ENCODE measurements around the gene OR7D2.
"Not testable (repeated sequence)": the region's sequence is repeated elsewhere in the genome, so short reads cannot be mapped to it uniquely, and the experiment has no call there.

OR7D2 gene

DNA sequence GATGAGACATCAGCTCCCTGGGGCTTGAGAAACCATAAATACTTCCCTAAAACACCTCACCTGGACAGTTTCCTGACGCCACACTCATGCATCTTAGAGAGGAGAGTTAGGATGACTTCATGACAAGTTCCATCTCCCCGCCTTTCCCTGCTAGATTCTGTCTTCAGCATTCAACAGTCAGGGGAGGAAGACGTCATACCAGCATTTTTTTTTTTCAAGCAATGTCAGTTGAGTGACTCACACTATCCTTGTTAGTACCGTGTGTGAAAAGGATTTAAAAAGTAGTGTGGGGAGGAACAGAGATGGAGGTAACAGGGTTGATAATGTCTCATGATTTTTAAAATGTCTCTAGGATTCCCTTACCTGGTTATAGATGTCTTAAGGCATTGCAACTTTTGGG, at the start of gene OR7D2:
Gene OR7D2 (plus strand): TSS at position 79 of the 400 bp plus-strand sequence. CDS start 6,803 bp downstream, outside the sequence.
- in situ Hi-C loops (cut with HindIII; ENCODE audit: low sequenced_read_pairs), result no loop called here

DNA sequence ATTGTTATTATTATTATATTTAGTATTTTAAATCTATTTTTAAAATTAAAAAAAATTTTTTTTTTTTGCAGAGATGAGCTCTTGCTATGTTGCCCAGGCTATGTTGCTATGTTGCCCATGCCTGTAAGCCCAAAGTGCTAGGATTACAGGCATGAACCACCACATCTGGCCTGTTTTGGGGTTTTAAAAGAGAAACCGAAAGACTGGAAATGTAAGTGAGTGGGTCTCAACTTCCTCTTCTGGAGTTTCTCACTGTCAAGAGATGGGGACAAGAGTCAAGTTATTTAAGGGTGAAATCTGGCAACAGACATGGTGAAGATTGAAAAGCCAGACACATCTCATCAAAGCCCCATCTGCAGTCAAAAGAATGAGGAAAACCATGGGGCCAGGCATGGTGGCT, 47.8 kb upstream of the OR7D2 start:
- in situ Hi-C loops (cut with HindIII; ENCODE audit: low sequenced_read_pairs), result no loop called here

DNA sequence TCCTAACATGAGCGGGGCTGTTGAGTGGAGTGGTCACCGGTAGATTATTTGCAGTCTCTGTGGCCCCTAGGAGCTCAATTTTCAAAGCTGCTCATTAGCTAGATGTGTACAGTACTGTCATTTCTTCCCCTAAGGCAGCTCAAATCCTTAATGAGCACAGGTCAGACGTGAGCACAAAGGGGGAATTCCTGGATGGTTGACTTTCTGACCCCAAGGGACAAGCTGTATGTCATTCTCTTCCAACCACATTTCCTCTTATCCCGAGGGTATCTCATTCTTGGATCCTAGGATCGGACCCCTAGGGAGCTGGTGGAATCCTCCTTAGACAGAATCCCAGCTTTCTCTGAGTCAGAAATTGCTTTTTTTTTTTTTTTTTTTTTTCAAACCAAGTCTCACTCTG, 46.4 kb upstream of the OR7D2 start:
- in situ Hi-C loops (cut with HindIII; ENCODE audit: low sequenced_read_pairs), result no loop called here

DNA sequence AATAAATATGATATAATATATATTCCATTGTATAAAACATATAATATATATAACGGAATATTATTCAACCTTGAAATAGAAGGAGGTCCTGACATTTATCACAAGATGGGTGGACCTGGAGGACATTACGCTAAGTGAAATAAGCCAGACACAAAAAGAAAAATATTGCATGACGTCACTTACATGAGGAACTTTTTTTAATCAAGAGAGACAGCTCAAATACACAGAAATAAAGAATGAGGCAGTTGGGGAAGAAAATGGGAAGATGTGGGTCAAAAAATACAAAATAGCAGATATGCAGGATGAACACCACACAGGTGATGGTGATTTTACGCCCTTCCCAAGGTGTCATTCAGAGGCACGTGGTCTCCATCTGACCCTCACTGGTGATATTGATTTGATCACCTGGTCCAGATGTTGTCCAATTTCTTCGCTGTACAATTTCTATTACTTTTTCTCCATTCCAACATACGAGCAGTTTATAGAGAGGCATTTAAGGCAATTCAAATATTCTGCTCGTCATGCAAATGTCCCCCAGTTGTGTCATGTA, 39.1 kb upstream of the OR7D2 start:
- in situ Hi-C loops (cut with HindIII; ENCODE audit: low sequenced_read_pairs), result no loop called here

DNA sequence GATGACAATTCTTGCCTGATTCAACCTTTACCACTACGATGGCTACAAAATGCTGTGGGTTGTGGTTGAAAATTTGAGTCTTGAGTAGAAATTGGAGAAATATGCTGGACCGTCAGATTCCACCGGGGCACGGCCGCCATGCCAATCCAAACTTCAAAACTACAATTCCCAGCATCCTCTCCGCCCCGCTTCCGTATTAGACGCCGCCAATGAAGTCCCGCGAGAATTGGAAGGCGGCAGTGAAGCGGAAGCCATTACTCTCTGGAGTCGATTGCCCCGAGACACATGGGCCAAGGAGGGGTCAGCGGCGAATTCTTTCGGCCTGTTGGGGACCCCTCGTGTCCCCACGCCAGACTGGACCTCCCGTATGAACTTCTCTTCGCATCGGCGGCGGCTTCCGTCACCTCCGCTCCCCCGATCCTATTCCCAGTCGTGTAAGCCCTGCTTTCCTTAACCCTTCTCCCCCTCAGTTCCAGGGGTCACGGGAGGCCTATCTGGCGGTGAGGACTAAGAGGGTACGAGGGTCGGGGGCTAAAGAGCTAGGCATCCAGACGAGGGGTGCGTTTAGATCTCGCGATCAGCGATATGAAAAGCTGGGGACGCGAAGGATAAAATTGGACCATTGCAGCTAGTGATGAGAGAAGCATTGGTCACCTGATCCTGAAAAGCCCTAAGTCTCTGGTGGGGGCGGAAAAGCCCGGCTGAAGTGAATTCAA, 38.5 kb upstream of the OR7D2 start, which contains the start of gene ZNF317:
Gene ZNF317 (plus strand): TSS at position 239 of the 716 bp plus-strand sequence. CDS start 15,620 bp downstream, outside the sequence.
- in situ Hi-C loops (cut with HindIII; ENCODE audit: low sequenced_read_pairs), result no loop called here

DNA sequence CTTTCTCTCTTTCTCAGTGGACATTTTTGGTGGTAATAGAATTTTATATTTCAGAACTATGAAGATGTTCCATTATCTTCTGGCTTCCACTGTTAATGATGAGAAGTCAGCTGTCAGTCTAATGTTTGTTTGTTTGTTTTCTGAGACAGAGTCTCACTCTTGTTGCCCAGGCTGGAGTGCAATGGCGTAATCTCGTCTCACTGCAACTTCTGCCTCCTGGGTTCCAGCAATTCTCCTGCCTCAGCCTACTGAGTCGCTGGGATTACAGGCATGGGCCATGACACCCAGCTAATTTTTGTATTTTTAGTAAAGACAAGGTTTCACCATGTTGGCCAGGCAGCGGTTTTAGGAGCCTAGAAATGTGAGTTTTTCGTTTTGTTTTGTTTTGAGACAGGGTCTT, 33.9 kb upstream of the OR7D2 start:
- in situ Hi-C loops (cut with HindIII; ENCODE audit: low sequenced_read_pairs), result no loop called here

DNA sequence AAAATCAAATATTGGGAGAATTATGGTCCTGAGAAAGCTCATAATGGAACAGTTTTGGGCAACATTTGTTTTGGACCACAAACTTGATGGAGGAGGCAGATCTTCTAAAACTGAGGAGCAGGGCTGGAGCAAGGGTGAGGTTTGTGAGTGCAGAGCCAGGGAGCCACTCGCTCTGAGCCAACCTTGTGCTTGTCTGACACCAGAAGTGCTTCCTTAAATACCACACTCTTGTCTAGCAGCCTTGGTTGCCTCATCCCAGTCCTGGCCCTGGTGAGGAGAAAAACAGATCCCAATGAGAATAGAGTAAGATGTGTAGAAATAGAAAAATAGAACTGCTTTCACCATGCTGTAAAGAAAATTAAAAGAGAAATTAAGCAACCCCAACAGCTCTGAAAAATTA, 31.9 kb upstream of the OR7D2 start:
- in situ Hi-C loops (cut with HindIII; ENCODE audit: low sequenced_read_pairs), result no loop called here

DNA sequence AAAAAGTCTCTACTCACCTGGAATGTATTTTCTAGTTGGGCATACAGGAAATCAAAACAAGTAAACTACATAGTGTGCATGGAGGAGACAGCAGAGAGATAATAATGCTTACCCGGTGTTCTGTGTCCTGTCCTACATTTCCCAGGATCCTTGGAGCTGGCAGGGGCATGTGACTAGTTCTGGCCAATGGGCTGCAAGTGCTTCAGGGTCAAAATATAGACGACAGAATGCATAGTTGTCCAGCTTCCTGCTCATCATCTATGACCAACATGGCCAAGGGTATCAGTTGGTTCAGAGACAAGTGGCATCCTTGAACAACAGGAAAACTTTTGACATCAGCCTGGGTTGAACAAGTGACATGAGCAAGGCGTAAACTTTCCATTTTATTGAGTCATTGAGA, 30.1 kb upstream of the OR7D2 start:
- in situ Hi-C loops (cut with HindIII; ENCODE audit: low sequenced_read_pairs), result no loop called here

DNA sequence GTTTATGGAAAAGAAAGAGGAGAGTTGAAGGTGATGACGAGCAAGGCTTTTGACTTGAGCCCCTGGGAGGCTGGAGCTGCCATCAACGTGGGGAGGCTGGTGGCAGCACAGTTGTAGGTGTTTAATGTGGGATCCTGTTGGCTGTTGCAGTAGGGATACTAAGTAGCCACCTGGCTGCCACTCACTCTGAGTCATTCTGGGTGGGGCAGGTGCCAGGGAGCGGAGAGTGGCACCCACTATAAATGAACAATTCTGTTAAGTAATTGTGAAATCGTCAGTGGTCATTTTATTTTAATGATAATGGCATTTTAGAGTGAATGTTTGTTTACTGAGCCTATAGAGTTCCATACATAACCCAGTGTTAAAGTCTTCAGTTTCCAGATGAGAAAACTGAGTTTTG, 28.8 kb upstream of the OR7D2 start:
- in situ Hi-C loops (cut with HindIII; ENCODE audit: low sequenced_read_pairs), result no loop called here

DNA sequence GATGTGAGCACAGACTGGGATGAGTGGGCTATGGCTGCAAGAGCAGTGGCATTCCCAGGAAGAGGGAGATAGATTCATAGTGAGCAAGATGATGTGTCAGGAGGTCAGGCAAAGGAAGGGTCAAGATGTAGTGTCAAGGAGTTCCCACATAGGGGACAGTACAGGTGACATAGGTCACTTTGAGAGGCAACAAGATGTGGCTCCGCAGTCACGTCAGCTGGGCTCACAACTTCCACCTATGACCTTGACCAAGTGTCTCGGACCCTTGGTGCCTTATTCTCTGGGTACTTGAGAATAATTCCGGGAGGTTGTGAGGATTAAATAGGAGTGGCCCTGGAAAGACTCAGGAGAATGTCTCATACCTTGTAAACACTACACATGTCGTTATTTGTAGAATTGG, 28.1 kb upstream of the OR7D2 start:
- in situ Hi-C loops (cut with HindIII; ENCODE audit: low sequenced_read_pairs), result no loop called here

DNA sequence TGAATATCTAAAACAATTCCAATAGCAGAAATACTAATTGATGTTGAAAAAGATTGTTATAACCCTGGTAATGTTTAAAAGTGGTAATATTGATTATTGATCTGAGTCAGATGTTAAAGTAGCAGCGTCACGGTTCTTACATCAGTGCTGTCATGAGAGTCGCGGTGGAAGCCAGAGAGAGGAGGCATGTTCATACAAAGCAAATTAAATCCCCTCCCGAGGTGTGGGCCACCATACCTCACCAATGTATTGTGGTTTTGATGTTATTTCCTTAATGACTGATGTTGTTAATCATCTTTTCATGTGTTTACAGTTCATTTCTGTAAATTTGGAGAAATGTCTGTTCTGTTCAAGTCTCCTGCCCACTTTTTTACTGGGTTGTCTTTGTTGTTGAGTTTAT, 27.4 kb upstream of the OR7D2 start:
- in situ Hi-C loops (cut with HindIII; ENCODE audit: low sequenced_read_pairs), result no loop called here

DNA sequence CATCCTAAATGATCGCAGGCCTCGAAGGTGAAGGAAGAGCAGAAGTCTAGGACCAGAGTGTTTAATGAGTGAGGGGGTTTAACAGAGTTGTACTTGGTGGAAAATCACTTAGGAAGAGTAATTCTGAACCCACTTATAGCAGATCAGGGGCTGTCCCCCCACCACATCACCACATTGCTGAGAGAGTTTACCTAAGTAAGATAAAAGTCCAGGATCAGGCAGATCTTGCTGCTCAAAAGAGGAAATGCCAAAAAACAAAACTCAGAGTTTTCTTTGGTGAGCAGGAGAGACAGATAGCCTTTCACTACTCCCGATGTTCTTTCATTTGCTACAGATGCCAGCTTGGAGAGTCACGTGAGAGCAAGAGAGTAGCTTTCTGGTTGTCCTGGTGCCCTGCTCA, 23.2 kb upstream of the OR7D2 start:
- in situ Hi-C loops (cut with HindIII; ENCODE audit: low sequenced_read_pairs), result no loop called here

DNA sequence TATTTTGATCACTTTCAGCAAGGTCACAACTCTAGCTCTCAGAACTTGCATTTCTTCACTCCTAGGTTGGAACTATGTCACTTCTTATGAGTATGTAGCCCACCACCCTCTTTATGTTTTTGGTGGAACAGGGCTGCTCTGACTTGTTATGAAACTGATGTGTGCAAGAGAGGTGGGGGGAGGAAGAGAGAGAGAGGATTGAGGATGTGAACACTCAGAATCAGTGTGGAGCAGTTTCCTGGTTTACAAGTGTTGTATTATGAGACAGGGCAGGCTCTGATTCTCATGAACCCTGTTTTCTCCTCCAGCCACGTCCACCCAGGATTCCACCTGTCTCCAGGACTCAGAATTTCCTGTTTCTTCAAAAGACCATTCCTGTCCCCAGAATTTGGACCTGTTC, 22.5 kb upstream of the OR7D2 start:
- in situ Hi-C loops (cut with HindIII; ENCODE audit: low sequenced_read_pairs), result no loop called here

DNA sequence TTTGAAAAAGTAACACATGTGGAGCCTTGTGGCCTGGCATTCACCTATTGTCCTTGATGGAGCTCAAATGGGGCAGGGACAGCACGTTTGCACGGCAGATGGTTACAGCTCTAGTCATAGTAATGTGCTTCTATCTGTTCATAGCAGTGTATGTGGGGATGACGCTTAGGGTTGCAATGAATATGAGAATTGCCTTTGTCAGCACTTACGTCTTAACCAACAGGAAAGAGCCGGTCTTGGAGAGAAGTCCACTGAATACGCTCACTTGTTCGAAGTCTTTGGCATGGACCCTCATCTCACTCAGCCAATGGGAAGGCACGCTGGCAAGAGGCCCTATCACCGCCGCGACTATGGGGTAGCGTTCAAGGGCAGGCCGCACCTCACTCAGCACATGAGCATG, 18.9 kb upstream of the OR7D2 start:
- in situ Hi-C loops (cut with HindIII; ENCODE audit: low sequenced_read_pairs), result no loop called here

DNA sequence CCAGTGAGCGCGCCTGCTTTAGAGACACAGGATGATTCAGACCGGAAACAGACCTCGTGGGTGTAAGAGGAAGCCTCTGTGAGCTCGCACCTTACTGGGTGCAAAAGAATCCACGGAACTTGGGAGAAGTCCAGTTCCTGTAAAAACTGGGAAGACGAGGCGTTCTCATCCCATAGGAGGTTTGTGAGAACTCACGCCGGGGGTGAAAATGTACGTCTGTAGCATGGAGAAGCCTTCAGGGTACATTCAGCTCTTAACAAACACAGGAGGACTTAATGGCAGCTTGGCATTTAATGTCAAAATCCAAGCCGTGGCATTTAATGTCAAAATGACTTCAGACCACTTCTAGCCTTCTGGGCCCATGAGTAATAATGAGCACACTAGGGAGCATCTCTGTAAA, 17.4 kb upstream of the OR7D2 start:
- in situ Hi-C loops (cut with HindIII; ENCODE audit: low sequenced_read_pairs), result no loop called here

DNA sequence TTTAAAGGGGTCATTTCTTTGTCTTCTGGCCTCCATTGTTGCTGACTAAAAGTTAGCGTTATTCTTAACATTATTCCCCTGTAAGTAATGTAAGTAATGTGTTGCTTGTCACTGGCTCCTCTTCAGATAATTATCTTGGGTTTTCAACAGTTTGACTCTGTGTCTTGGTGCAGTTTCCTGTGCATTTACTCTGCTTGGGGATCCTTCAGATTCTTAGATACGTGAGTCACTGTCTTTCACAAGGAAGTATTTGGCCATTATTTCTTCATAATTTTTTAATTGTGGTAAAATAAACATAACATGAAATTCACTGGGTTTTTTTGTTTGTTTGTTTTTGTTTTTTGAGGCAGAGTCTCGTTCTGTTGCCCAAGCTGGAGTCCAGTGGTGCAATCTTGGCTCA, 13.5 kb upstream of the OR7D2 start:
- in situ Hi-C loops (cut with HindIII; ENCODE audit: low sequenced_read_pairs), result no loop called here

DNA sequence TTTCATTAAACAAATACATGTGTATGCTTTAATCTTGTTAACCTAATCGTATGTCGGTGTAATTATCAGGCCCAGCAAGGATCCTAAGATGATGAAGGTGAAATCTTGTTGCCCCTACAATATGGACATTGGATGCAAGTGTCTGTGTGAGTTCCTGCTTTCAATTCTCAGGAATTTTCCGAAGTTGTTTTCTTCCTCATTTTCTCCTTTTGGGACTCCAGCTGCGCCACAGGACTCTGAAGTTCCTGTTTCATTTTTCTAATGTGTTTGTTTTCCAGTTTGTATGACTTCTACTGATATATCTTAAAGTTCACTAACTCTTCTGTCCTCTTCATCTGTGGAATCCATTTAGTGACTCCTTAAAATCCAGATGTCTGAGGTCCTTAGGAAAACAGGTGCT, 11.9 kb upstream of the OR7D2 start:
- in situ Hi-C loops (cut with HindIII; ENCODE audit: low sequenced_read_pairs), result no loop called here

DNA sequence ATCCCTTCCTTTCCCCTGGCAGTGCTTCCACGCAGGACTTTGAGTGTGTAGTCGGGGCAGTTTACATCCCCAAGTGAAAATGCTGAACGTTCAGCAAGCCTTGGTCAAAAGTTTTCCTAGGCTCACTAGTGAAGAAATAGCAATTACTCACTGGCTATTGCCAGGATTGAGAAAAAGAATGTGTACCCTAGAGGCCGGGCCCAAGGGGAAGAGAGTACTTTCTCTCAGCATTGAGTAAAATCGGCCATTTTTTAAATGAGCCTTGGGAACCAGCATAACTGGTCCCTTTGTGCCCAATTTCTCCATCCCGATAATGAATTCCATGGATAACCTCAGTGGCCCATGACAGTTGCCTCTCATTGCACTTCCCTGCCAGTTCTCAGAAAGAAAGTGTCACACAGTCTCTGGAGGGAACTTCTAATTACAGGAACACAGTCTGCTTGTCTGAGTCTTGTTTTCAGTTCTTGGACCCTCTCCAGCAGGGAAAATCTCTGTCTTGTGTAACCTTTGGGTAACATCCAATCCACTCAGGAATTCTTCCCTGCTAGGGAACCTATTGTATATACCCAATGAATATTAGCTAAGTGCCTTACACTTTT, 7.3 kb upstream of the OR7D2 start:
- in situ Hi-C loops (cut with HindIII; ENCODE audit: low sequenced_read_pairs), result no loop called here

DNA sequence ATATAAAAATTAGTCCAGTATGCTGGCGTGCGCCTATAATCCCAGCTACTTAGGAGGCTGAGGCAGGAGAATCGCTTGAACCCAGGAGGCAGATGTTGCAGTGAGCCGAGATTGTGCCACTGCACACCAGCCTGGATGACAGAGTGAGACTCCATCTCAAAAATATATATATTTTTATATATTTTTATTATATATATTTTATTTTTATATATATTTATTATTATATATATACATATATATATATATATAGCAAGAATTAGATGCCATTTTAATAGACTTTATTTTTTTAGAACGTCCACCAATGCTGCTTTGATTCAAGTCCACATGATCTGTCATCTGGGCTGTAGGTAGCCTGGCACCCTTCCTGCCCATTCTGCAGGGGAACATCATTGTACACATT, 3.5 kb upstream of the OR7D2 start:
- in situ Hi-C loops (cut with HindIII; ENCODE audit: low sequenced_read_pairs), result no loop called here

DNA sequence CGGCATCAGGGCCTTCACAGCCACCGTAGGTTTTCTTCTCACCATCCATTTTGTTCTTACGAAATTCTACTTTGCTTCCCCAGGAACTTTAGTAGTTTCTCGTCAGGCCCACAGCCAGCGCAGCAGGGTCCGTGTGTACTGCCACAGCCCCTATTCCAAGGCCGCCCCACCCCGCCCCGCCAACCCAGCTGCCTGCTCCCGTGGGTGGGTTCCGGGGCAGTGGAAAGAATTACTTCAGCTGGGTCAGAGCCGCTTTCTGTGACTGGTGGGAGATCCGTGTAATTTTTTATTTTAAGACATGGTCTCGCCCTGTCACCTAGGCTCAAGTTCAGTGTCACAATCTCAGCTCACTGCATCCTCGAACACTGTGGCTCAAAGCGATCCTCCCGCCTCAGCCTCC, 4.2 kb downstream of the OR7D2 start:
- in situ Hi-C loops (cut with HindIII; ENCODE audit: low sequenced_read_pairs), result no loop called here

DNA sequence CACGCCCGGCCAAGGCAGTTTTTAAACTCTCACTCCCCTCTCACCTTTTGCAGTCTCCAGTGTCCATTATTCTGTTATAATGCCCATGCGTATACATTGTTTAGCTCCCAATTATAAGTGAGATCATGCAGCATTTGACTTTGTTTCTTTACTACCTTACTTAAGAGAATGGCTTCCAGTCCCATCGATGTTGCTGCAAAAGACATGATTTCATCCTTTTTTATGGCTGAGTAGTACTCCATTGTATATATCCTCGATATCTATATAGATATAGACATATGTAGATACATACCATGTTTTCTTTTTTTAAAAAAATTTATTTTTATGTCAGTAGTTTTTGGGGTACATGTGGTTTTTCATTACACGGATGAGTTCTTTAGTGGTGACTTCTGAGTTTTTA, 8.4 kb downstream of the OR7D2 start:
- in situ Hi-C loops (cut with HindIII; ENCODE audit: low sequenced_read_pairs), result no loop called here

DNA sequence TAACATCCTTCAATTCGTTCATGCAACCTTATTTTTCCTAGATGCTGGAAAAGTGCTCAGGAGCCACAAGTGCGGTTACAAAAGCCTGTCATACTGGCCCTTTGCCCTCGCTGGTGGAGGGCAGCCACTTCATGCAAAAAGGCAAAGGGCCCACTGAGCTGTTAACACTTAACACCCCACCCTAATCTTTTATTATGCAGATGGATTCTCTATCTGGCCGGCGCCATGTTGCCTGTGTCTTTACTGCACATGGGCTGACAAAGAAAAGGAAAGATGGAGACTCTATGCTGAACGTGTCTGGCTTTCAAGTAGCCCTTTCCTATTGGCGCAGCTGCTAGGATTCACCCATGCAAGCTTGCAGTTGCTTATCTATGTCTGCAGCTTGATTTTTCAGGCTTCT, 10.8 kb downstream of the OR7D2 start:
- in situ Hi-C loops (cut with HindIII; ENCODE audit: low sequenced_read_pairs), result no loop called here

DNA sequence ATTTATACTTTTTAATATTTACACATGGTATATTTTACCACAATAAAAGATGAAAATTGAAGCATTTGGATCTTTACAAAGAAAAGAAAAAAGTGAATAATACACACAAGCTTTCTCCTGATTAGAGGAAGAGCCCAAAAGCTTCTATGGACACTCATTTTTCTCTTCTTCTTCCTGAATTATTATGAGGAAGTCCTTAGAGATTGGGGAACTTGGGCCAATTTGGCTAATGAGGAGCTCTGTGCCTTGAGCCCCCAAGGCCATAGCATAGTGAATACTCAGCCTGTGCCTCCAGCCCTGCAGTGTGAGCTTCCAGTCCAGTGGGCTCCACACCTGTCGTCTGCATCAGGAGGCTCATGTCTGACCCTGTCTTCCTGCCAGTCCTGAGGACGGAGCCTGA, 19.3 kb downstream of the OR7D2 start:
- in situ Hi-C loops (cut with HindIII; ENCODE audit: low sequenced_read_pairs), result not testable (repeated sequence)

All from endothelial cell of hepatic sinusoid (primary cell).